HEK293 (cell line): ENCODE data around the gene TCEAL3.

Source experiments
- HOXA7 ChIP-seq: sonication (generic); formaldehyde crosslinking; IDR thresholded peaks from 2 replicates; pipeline ENCODE4 v1.8.1; 2022; ENCODE audit warnings: missing genetic modification reagents, borderline replicate concordance
- YY1 ChIP-seq: fragments of 450-650 bp; formaldehyde crosslinking; IDR thresholded peaks from 2 replicates; pipeline ENCODE4 v1.5.1; 2018; ENCODE audit warnings: missing biosample characterization, missing genetic modification characterization
- ZBTB20 ChIP-seq: fragments of 450-650 bp; formaldehyde crosslinking; IDR thresholded peaks from 2 replicates; pipeline ENCODE4 v1.5.1; 2016; ENCODE audit warnings: missing biosample characterization, missing genetic modification characterization
- ZBTB21 ChIP-seq: fragments of 450-650 bp; formaldehyde crosslinking; IDR thresholded peaks from 2 replicates; pipeline ENCODE4 v1.5.1; 2017; ENCODE audit warnings: missing biosample characterization, missing genetic modification characterization
- ZFP3 ChIP-seq: fragments of 450-650 bp; formaldehyde crosslinking; IDR thresholded peaks from 2 replicates; pipeline ENCODE4 v1.5.1; 2016; ENCODE audit warnings: low read depth, missing biosample characterization, missing genetic modification characterization
- ZFP69B ChIP-seq: fragments of 450-650 bp; formaldehyde crosslinking; IDR thresholded peaks from 2 replicates; pipeline ENCODE4 v1.5.1; 2016; ENCODE audit warnings: missing biosample characterization, missing genetic modification characterization
- ZNF140 ChIP-seq: fragments of 450-650 bp; formaldehyde crosslinking; IDR thresholded peaks from 2 replicates; pipeline ENCODE4 v1.5.1; 2016; ENCODE audit warnings: missing biosample characterization, missing genetic modification characterization
- ZNF157 ChIP-seq: fragments of 450-650 bp; formaldehyde crosslinking; IDR thresholded peaks from 2 replicates; pipeline ENCODE4 v1.5.1; 2016; ENCODE audit warnings: missing biosample characterization, missing genetic modification characterization
- ZNF214 ChIP-seq: fragments of 450-650 bp; formaldehyde crosslinking; IDR thresholded peaks from 2 replicates; pipeline ENCODE4 v1.5.1; 2017; ENCODE audit warnings: missing biosample characterization, mild to moderate bottlenecking, missing genetic modification characterization, borderline replicate concordance
- ZNF221 ChIP-seq: fragments of 450-650 bp; formaldehyde crosslinking; IDR thresholded peaks from 2 replicates; pipeline ENCODE4 v1.5.1; 2017; ENCODE audit warnings: missing biosample characterization, missing genetic modification characterization, borderline replicate concordance
- ZNF23 ChIP-seq: fragments of 450-650 bp; formaldehyde crosslinking; IDR thresholded peaks from 2 replicates; pipeline ENCODE4 v1.5.1; 2016; ENCODE audit warnings: missing biosample characterization, missing genetic modification characterization, borderline replicate concordance
- ZNF596 ChIP-seq: fragments of 450-650 bp; IDR thresholded peaks from 2 replicates; pipeline ENCODE4 v1.5.0; 2018; ENCODE audit warnings: missing biosample characterization, mild to moderate bottlenecking, missing genetic modification characterization, moderate library complexity
- ZNF654 ChIP-seq: fragments of 450-650 bp; formaldehyde crosslinking; IDR thresholded peaks from 2 replicates; pipeline ENCODE4 v1.5.1; 2016; ENCODE audit warnings: low read depth, missing biosample characterization, missing genetic modification characterization
- TF ChIP-seq, protein P1 (sequence below): fragments of 450-650 bp; formaldehyde crosslinking; IDR thresholded peaks from 2 replicates; pipeline ENCODE4 v1.5.1; 2016; ENCODE audit warnings: missing biosample characterization, missing genetic modification characterization
- TF ChIP-seq, protein P2 (sequence below): fragments of 450-650 bp; formaldehyde crosslinking; IDR thresholded peaks from 2 replicates; pipeline ENCODE4 v1.5.1; 2016; ENCODE audit warnings: missing biosample characterization, missing genetic modification characterization
- TF ChIP-seq, protein P3 (sequence below): fragments of 450-650 bp; formaldehyde crosslinking; IDR thresholded peaks from 2 replicates; pipeline ENCODE4 v1.5.1; 2016; ENCODE audit warnings: missing biosample characterization, missing genetic modification characterization
- TF ChIP-seq, protein P4 (sequence below): fragments of 450-650 bp; formaldehyde crosslinking; IDR thresholded peaks from 2 replicates; pipeline ENCODE4 v1.5.1; 2016; ENCODE audit warnings: missing biosample characterization, missing genetic modification characterization
- TF ChIP-seq, protein P5 (sequence below): fragments of 450-650 bp; formaldehyde crosslinking; IDR thresholded peaks from 2 replicates; pipeline ENCODE4 v1.5.1; 2016; ENCODE audit warnings: missing biosample characterization, missing genetic modification characterization

TCEAL3 gene

DNA sequence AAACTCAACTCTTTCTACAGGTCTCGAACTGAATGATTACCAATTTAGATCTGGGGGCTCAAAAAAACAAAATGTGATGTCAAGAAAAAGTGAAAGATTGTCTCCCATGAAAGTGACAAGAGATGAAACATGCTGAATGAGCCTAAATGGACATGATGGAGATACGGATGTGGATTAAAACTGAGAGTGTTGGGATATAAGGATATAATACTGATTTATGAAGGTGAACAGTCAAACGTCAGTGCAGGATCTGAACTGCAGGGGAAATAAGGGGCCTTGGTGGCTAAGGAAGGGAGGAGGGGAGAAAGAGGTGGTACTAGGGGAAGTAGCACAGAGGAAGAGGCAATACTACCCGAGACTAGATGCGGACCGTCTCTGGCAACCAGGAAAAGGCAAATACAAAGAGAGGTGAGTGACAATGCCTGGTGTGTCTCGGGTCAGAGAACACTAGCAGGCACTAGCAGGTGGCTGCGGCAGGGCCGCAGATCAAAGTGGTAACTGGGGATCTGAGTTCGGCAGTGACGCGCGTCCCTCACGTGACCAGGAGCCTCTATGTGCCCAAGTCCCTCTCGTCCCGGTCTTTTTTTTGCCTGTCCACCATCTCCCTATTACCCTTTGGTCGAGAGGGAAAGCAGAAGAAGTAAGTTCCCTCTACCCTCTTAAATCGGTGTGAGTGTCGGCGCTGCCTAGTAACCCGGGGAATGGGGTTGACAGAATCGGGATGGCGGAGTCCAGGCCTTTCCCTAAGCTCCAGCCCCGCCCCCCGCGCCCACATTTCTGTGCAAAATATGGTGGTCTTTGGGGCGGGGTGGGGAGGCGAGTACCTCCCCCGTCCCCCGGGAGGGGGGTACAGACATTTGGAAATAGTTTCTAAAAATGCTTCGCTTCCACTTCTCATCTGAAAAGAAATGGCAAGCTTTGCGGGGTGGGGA lies 20.9 kb downstream of the TCEAL3 start, which contains the start of gene TCEAL1 (continued):
- TF ChIP-seq ZNF140 (no peak), HOXA7 (CRISPR knock-in tag) (no peak), ZNF654 (tag by site-specific recombination) (no peak), ZNF214 (tag by site-specific recombination) (no peak), ZNF23 (tag by site-specific recombination) (no peak), ZNF596 (tag by site-specific recombination) (no peak), YY1 (tag by site-specific recombination) (peak; percentile 45; the same call in 1 of the 2 replicates), ZNF221 (tag by site-specific recombination) (no peak), ZNF157 (tag by site-specific recombination) (no peak), ZBTB20 (tag by site-specific recombination) (peak; percentile 99), ZFP69B (tag by site-specific recombination) (0 out of 2 replicates have a peak, but pooled peaks have one; percentile 22), ZBTB21 (tag by site-specific recombination) (no peak), ZFP3 (tag by site-specific recombination) (no peak)
- TF ChIP-seq, protein P1, sequence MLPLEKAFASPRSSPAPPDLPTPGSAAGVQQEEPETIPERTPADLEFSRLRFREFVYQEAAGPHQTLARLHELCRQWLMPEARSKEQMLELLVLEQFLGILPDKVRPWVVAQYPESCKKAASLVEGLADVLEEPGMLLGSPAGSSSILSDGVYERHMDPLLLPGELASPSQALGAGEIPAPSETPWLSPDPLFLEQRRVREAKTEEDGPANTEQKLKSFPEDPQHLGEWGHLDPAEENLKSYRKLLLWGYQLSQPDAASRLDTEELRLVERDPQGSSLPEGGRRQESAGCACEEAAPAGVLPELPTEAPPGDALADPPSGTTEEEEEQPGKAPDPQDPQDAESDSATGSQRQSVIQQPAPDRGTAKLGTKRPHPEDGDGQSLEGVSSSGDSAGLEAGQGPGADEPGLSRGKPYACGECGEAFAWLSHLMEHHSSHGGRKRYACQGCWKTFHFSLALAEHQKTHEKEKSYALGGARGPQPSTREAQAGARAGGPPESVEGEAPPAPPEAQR (tag by site-specific recombination): no peak
- TF ChIP-seq, protein P2, sequence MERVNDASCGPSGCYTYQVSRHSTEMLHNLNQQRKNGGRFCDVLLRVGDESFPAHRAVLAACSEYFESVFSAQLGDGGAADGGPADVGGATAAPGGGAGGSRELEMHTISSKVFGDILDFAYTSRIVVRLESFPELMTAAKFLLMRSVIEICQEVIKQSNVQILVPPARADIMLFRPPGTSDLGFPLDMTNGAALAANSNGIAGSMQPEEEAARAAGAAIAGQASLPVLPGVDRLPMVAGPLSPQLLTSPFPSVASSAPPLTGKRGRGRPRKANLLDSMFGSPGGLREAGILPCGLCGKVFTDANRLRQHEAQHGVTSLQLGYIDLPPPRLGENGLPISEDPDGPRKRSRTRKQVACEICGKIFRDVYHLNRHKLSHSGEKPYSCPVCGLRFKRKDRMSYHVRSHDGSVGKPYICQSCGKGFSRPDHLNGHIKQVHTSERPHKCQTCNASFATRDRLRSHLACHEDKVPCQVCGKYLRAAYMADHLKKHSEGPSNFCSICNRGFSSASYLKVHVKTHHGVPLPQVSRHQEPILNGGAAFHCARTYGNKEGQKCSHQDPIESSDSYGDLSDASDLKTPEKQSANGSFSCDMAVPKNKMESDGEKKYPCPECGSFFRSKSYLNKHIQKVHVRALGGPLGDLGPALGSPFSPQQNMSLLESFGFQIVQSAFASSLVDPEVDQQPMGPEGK (tag by site-specific recombination): no peak
- TF ChIP-seq, protein P3, sequence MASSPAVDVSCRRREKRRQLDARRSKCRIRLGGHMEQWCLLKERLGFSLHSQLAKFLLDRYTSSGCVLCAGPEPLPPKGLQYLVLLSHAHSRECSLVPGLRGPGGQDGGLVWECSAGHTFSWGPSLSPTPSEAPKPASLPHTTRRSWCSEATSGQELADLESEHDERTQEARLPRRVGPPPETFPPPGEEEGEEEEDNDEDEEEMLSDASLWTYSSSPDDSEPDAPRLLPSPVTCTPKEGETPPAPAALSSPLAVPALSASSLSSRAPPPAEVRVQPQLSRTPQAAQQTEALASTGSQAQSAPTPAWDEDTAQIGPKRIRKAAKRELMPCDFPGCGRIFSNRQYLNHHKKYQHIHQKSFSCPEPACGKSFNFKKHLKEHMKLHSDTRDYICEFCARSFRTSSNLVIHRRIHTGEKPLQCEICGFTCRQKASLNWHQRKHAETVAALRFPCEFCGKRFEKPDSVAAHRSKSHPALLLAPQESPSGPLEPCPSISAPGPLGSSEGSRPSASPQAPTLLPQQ: peak; percentile 44; the same call in 1 of the 2 replicates
- TF ChIP-seq, protein P4, sequence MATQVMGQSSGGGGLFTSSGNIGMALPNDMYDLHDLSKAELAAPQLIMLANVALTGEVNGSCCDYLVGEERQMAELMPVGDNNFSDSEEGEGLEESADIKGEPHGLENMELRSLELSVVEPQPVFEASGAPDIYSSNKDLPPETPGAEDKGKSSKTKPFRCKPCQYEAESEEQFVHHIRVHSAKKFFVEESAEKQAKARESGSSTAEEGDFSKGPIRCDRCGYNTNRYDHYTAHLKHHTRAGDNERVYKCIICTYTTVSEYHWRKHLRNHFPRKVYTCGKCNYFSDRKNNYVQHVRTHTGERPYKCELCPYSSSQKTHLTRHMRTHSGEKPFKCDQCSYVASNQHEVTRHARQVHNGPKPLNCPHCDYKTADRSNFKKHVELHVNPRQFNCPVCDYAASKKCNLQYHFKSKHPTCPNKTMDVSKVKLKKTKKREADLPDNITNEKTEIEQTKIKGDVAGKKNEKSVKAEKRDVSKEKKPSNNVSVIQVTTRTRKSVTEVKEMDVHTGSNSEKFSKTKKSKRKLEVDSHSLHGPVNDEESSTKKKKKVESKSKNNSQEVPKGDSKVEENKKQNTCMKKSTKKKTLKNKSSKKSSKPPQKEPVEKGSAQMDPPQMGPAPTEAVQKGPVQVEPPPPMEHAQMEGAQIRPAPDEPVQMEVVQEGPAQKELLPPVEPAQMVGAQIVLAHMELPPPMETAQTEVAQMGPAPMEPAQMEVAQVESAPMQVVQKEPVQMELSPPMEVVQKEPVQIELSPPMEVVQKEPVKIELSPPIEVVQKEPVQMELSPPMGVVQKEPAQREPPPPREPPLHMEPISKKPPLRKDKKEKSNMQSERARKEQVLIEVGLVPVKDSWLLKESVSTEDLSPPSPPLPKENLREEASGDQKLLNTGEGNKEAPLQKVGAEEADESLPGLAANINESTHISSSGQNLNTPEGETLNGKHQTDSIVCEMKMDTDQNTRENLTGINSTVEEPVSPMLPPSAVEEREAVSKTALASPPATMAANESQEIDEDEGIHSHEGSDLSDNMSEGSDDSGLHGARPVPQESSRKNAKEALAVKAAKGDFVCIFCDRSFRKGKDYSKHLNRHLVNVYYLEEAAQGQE (tag by site-specific recombination): no peak; the same call in 1 of the 2 replicates
- TF ChIP-seq, protein P5, sequence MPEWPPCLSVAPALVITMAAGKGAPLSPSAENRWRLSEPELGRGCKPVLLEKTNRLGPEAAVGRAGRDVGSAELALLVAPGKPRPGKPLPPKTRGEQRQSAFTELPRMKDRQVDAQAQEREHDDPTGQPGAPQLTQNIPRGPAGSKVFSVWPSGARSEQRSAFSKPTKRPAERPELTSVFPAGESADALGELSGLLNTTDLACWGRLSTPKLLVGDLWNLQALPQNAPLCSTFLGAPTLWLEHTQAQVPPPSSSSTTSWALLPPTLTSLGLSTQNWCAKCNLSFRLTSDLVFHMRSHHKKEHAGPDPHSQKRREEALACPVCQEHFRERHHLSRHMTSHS: no peak
